HEK293T (cell line): ENCODE measurements around the gene RSPO4.

Experiments used
- ARNT ChIP-seq: fragments of 450-650 bp; IDR thresholded peaks from 2 replicates; pipeline ENCODE4 v1.6.1; 2017; ENCODE audit warnings: mild to moderate bottlenecking
- BHLHE40 ChIP-seq: fragments of 450-650 bp; IDR thresholded peaks from 2 replicates; pipeline ENCODE4 v1.6.1; 2016; ENCODE audit warnings: mild to moderate bottlenecking, moderate library complexity, borderline replicate concordance
- CTBP1 ChIP-seq: fragments of 450-650 bp; IDR thresholded peaks from 2 replicates; pipeline ENCODE4 v1.6.1; 2016; ENCODE audit warnings: borderline replicate concordance
- FOXA1 ChIP-seq: fragments of 450-650 bp; IDR thresholded peaks from 2 replicates; pipeline ENCODE4 v1.6.1; 2016; ENCODE audit warnings: mild to moderate bottlenecking
- FOXK2 ChIP-seq: fragments of 450-650 bp; IDR thresholded peaks from 2 replicates; pipeline ENCODE4 v1.6.1; 2016; ENCODE audit warnings: mild to moderate bottlenecking
- FOXM1 ChIP-seq: fragments of 450-650 bp; IDR thresholded peaks from 2 replicates; pipeline ENCODE4 v1.6.1; 2017; ENCODE audit warnings: mild to moderate bottlenecking, borderline replicate concordance
- HDGF ChIP-seq: fragments of 450-650 bp; IDR thresholded peaks from 2 replicates; pipeline ENCODE4 v1.6.1; 2017; ENCODE audit warnings: antibody characterized with exemption, borderline replicate concordance
- LEF1 ChIP-seq: fragments of 450-650 bp; IDR thresholded peaks from 2 replicates; pipeline ENCODE4 v1.6.1; 2017; ENCODE audit warnings: mild to moderate bottlenecking, borderline replicate concordance
- NFRKB ChIP-seq: fragments of 450-650 bp; IDR thresholded peaks from 2 replicates; pipeline ENCODE4 v1.6.1; 2016; ENCODE audit warnings: mild to moderate bottlenecking, moderate library complexity
- SP1 ChIP-seq: fragments of 450-650 bp; IDR thresholded peaks from 2 replicates; pipeline ENCODE4 v1.6.1; 2017
- SUZ12 ChIP-seq: fragments of 450-650 bp; IDR thresholded peaks from 2 replicates; pipeline ENCODE4 v1.6.1; 2016; ENCODE audit warnings: mild to moderate bottlenecking
- TARDBP ChIP-seq: fragments of 450-650 bp; IDR thresholded peaks from 2 replicates; pipeline ENCODE4 v1.6.1; 2016
- ZNF384 ChIP-seq: fragments of 450-650 bp; IDR thresholded peaks from 2 replicates; pipeline ENCODE4 v1.6.1; 2016

DNA sequence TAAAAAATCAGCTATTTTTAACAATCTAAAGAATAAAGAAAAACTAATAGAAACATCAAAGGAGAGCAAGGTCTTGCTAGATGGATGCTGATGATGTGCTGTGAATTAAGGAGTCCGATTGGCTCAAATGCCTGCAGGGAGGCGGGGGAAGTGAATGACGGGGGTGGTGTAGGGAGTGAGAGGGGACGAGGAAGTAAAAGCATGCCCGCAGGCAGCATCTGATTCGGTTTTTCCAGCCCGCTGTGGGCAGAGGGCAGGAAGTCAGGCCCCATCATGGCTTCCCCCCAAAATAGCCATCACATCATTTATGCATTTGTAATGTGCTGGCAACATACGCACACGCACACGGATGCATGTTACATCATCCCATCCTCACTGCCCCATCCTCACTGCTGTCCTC, 10.3 kb downstream of the RSPO4 start:
- TF ChIP-seq ARNT: no peak
- no peak for TF ChIP-seq FOXA1
- no peak for TF ChIP-seq BHLHE40
- TF ChIP-seq FOXM1: no peak
- TF ChIP-seq CTBP1: no peak
- no peak for TF ChIP-seq SUZ12
- TF ChIP-seq HDGF: no peak
- no peak for TF ChIP-seq ZNF384
- TF ChIP-seq FOXK2: no peak
- TF ChIP-seq SP1: no peak
- TF ChIP-seq TARDBP: no peak
- no peak for TF ChIP-seq NFRKB
- TF ChIP-seq LEF1: no peak
